ENCODE measurements around the gene SCAMP5.

Gene SCAMP5

GRCh38 chr15:74997141-74997540 is 1.8 kb downstream of the SCAMP5 start:
- no peak for TF ChIP-seq CTCF (conservative IDR thresholded peaks at IDR 0.05; ENCODE audit: control insufficient read depth, insufficient read depth, low read depth, low read length)
- no peak overlapping the region for H3K4me3 ChIP-seq (ENCODE audit: control insufficient read depth, low read depth, low read length)
- DNase-seq (ENCODE audit: low read depth): no peak

GRCh38 chr15:74997543-74997942 is 2.2 kb downstream of the SCAMP5 start:
- DNase-seq (ENCODE audit: low read depth): no peak
- no peak overlapping the region for H3K4me3 ChIP-seq (ENCODE audit: control insufficient read depth, low read depth, low read length)
- TF ChIP-seq CTCF (conservative IDR thresholded peaks at IDR 0.05; ENCODE audit: control insufficient read depth, insufficient read depth, low read depth, low read length): no peak

- H3K4me3 ChIP-seq (ENCODE audit: control insufficient read depth, low read depth, low read length): no peak overlapping the region
- no peak for TF ChIP-seq CTCF (conservative IDR thresholded peaks at IDR 0.05; ENCODE audit: control insufficient read depth, insufficient read depth, low read depth, low read length)
- DNase-seq (ENCODE audit: low read depth): no peak
Observed at GRCh38 chr15:75001310-75001709, 5.9 kb downstream of the SCAMP5 start.

- no peak overlapping the region for H3K4me3 ChIP-seq (ENCODE audit: control insufficient read depth, low read depth, low read length)
- no peak for DNase-seq (ENCODE audit: low read depth)
- TF ChIP-seq CTCF (conservative IDR thresholded peaks at IDR 0.05; ENCODE audit: control insufficient read depth, insufficient read depth, low read depth, low read length): no peak
Observed at GRCh38 chr15:75002398-75002797, 7.0 kb downstream of the SCAMP5 start.

- no peak for DNase-seq (ENCODE audit: low read depth)
- H3K4me3 ChIP-seq (ENCODE audit: control insufficient read depth, low read depth, low read length): no peak overlapping the region
- no peak for TF ChIP-seq CTCF (conservative IDR thresholded peaks at IDR 0.05; ENCODE audit: control insufficient read depth, insufficient read depth, low read depth, low read length)
Observed at GRCh38 chr15:75007216-75007615, 11.9 kb downstream of the SCAMP5 start.

- TF ChIP-seq CTCF (conservative IDR thresholded peaks at IDR 0.05; ENCODE audit: control insufficient read depth, insufficient read depth, low read depth, low read length): no peak
- DNase-seq (ENCODE audit: low read depth): no peak
- no peak overlapping the region for H3K4me3 ChIP-seq (ENCODE audit: control insufficient read depth, low read depth, low read length)
Observed at GRCh38 chr15:75008221-75008625, 12.9 kb downstream of the SCAMP5 start.

GRCh38 chr15:75008629-75009326 is 13.4 kb downstream of the SCAMP5 start:
- H3K4me3 ChIP-seq (ENCODE audit: control insufficient read depth, low read depth, low read length): no peak overlapping the region
- DNase-seq (ENCODE audit: low read depth): no peak
- TF ChIP-seq CTCF (conservative IDR thresholded peaks at IDR 0.05; ENCODE audit: control insufficient read depth, insufficient read depth, low read depth, low read length): no peak
